GM12873 (cell line): Measurements from ENCODE around the gene CFAP57.

Source experiments
- TF ChIP-seq, protein P1 (sequence below): IDR thresholded peaks from 2 replicates; pipeline ENCODE4 v1.5.1; 2012; ENCODE audit warnings: low read depth, mild to moderate bottlenecking, moderate library complexity, low read length, control low read depth; ENCODE audit not compliant: insufficient read depth; ENCODE audit errors: missing control alignments

The CFAP57 gene

DNA sequence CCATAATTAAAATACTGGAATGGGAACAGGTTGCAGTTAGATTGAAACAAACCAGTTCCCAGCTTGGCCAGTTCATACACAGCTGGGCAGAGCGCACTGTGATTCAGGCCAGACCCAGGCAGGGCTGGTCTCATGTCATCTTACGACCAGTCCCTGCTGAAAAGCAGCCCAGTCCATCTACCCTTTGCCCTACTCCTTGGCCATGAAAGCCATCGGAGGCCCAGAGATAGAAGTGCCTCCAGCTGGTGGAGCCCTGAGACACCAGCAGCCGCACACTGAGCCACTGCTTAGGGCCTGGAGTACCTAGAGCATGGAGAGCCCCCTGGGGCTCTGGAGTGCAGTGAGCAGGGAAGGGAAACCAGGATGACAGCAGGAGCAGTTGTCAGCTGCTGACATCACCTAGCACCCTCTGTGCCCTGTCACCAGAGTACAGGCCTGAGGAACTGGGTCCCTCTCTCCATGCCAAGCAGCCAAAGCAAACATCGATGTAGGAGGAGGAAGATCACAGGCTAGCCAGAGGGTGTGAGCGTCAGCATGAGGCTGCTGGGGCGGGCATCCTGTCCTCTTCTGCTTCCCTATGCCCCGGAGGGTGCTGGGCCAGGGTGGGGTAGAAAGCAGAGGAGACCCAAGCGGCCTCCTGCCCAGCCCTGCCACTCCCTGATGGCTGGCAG lies 63.5 kb downstream of the CFAP57 start:
- TF ChIP-seq, protein P1, sequence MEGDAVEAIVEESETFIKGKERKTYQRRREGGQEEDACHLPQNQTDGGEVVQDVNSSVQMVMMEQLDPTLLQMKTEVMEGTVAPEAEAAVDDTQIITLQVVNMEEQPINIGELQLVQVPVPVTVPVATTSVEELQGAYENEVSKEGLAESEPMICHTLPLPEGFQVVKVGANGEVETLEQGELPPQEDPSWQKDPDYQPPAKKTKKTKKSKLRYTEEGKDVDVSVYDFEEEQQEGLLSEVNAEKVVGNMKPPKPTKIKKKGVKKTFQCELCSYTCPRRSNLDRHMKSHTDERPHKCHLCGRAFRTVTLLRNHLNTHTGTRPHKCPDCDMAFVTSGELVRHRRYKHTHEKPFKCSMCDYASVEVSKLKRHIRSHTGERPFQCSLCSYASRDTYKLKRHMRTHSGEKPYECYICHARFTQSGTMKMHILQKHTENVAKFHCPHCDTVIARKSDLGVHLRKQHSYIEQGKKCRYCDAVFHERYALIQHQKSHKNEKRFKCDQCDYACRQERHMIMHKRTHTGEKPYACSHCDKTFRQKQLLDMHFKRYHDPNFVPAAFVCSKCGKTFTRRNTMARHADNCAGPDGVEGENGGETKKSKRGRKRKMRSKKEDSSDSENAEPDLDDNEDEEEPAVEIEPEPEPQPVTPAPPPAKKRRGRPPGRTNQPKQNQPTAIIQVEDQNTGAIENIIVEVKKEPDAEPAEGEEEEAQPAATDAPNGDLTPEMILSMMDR = no peak

DNA sequence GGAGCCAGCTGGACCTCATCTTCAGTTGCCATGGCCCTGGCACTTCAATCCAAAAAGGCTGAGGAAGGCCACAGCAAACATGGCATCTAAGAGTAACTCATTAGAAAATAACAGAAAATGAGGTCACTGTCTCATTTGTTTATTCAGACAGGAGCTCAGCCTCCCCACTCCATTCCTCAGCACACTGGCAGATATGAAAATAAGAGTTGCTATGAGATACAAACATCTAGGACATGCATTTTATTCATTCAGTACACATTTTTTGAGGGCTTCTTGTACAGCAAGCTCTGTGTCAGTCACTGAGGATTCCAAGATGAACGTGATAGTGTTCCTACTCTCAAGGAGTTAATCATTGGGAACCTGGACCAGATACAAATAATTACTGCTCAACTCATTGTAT lies 65.0 kb downstream of the CFAP57 start:
- TF ChIP-seq, protein P1 = no peak

DNA sequence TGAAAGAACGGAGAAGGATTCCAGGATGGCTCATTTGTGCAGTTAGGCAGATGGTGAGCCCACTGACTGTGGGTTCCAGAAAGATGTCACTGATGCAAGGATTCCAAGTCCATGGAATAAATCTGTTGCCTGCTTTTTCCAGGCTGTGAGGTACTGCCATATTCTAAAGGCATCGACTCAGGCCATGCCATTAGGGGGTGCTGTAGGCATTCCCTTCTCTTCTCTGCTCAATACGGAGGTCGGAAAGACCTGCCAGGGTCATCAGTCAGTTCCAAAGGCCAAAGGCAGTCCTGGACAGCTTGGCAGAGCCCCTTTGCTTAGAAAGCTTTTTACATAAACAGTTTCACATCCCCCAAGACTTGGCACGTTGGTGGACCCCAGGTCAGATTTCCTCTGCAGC lies 66.0 kb downstream of the CFAP57 start:
- TF ChIP-seq, protein P1 = peak; percentile 66

DNA sequence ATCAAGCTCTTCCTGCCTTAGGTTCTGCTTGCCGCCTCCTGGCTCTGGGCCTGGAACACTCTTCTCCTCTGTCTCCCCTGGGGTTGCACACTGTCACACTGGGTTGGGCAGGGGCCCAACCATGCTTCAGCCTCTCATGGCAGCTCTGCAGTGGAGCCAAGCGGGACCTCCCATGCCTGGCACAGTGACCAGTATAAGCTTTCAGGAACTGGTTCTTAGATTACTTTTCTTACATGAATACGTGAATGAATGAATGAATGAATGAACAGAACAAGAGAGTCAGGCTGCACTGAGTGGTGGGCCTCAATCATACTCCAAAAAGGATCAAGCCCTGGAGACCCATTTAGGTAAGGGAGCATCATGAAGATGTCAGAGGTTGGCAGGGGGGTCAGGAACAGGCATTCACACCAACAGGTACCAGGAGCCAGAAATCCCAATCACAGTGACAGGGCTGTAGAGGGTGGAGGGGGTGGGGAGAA lies 66.9 kb downstream of the CFAP57 start:
- TF ChIP-seq, protein P1 = no peak

DNA sequence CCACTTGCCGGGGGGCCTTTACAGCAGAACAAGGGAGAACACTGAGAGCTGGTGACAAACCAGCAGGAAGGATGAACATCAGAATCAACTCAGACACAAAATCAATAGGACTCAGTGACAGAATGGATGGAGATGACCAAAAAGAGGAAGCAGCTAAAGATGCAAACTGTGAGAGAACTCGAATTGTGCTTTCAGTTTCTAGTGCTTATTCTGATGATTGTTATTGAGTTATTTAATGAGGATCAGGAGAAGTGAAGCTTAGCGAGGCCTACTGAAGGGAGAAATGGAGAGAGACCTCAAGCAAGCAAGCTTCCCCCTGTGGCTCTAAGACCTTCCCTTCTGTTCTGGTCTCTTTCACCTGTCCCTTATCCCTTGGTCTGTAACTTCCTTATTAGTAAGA lies 67.4 kb downstream of the CFAP57 start:
- TF ChIP-seq, protein P1 = no peak

DNA sequence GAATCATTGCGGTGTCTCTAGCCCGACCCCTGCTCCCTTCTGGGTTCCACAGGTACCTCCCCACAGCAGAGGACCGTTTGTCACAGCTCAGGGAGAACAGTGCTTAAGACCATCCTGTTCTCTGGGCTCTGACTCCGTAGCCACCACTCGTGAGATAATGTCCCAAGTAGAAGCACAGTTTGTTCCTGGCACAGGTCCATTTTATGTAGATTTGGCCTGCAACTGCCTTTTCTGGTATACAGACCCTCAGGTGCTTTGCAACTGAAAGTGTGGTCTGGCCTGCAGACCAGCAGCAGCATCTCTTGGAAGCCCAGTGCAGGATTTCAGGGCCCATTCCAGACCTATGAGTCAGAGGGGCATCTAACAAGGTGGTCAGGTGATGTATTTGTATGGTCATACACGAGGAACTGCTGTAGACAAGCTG lies 69.3 kb downstream of the CFAP57 start:
- TF ChIP-seq, protein P1 = no peak

DNA sequence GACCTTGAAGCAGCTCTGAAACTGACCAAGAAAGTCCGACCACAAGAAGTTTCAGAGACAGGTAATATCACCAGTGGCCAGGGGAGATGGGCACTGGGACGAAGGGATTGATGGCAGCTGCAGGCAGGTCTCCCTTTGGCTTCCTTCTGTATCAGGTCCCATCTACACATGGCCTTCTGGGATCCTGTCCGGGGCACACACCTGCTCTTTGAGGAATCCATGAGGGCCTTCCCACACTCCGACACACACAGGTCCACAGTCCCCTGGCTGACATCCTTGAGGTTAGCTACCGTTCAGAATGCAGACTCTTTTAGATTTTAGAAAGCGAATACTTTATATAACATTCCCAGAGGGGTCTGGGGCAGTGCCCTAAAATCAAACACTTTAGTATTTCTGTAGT lies 71.2 kb downstream of the CFAP57 start:
- TF ChIP-seq, protein P1 = no peak
